Right forelimb (tissue), 1 donor: ENCODE results near the gene SLC37A2.
A peak's percentile ranks its signal among the peaks of the same experiment; 100 is the strongest.
"Not testable (repeated sequence)": the region's sequence is repeated elsewhere in the genome, so short reads cannot be mapped to it uniquely, and the experiment has no call there.

Experiments used
- DNase-seq: peaks from one replicate; pipeline ENCODE4 v3.0.0-alpha.2; 2018

The SLC37A2 gene

DNA sequence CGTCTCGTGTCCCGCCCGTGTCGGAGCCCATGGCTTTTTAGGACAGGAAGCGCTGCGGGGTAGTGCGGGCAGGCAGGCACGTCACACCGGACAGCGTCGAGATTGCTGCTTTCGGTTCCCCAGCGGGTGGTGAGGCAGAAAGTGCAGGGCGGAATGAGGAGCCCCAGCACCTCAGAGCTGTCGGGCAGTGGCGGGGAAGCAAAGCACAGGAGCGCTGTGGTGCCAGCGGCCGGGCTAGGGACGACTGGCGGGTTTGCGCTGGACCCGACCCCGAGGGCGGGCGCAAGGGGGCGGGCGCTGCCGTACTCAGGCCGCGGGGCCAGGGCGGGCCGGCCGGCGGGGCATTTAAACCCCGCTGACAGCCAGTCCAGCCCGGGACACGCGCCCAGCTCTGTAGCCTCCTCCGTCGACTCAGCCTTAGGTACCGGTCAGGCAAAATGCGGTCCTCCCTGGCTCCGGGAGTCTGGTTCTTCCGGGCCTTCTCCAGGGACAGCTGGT is at the start of gene SLC37A2:
SLC37A2 (plus strand) TSS at position 375 of the 498 bp plus-strand sequence; CDS start at position 438, 63 bp downstream.
- DNase-seq, result peak; percentile 75

DNA sequence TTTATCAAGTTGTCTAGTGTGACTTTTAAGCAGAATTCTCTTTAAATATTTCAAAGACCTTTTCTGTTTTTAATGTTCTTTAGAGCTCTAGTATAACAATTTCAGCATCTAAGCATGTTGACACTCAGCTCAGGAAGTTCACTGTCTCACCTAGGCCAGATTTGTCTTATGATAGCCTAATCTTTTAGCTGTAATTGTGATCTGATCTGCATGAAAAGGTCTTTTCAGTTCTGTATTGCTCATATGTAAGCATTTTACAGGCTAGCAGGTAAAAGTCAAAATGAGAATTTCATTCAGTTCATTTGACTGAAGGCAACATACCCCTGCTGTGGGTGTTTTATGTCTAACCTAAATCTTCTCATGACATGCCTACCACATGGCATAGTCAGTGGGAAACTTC is 46.7 kb upstream of the SLC37A2 start:
- no peak for DNase-seq

DNA sequence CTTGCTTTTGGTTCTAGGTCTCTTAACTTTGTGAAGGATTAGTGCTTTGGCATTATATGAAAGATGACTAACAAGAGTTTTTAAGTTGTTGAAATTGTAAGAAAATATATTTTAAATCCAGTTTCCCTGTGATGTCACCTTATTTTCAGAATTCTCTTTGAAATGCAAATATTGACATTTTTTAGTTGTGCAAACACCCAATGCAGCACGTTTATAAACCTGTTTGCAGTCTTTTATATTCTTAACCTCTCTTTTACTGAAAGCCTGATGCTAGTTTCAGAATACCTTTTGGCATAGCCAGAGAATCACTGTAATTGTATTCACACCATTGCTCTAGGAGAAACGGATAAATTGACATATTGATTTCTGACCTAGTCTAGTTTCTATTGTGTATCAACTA is 42.8 kb upstream of the SLC37A2 start:
- DNase-seq, result no peak

DNA sequence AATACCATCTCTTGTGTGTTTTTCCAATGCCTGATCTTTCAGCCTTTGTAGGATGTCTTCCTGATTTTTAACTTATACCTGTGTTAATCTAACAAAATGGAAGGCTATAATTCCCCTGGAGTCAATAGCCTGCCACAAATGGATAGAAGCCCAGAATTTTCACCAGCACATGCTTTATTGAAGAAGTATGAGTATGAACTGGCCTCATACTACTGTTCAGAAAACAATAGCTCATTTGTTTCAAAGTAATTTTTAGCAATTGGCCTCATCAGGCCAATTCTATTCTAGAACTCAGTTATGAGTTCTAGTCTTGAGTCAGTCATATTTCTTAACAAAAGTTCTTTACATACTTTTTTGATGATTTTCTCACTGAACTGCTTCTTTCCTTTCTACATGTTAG is 40.6 kb upstream of the SLC37A2 start:
- DNase-seq, result no peak

DNA sequence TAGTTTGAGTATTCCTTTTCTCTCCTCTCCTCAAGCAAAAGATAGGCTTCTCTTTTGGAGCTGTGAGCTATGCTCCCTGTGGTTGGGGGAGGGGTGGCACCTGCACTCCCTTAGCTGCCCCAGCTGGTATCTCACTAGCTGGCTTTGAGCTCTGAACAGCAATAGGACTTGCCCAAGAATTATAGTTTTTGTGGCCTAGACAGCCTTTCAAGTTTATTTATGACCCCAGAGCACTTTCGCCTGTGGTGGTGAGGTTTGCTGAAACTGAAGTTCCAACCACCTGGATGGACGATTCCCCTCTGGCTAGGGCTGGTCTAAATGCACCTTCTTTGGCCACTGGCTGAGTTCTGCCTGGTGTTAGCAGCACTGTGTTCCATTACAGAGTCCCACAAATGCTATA is 37.1 kb upstream of the SLC37A2 start:
- DNase-seq, result no peak

DNA sequence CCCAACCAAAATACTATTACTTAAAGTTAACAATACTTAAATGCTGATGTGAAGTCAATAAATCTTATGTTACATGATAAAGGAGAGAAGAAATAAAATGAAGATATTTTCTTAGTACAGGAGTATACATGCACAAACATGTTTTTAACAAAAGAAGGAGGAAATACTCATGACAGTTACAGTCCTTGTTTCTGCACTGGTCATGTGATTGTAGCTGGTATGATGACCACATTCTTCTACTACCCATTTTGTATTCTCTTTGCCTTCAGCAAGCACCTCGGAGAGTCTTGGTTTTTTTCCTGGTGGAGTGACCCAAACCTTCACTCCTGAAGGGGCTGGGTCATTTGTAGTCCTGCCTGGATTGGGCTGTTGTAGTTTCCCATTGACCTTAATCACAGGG is 33.7 kb upstream of the SLC37A2 start:
- not testable (repeated sequence) for DNase-seq

DNA sequence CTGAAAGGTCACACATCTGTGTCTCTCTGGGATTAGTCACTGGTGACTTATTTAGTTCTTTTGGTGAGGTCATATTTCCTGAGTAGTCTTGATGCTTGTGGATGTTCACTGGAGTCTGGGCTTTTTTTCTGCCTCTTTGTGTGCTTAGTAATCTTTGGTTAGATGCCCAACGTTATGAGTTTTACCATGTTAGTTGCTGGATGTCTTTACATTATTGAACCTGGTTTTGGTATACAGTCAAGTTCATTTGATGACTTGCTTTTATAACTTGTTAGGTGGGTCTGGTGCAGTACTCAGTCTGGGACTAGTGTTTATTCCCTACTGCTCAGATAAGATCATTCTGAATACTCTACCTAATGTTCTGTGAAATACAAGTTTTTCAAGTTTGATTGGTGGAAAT is 26.2 kb upstream of the SLC37A2 start:
- no peak for DNase-seq

DNA sequence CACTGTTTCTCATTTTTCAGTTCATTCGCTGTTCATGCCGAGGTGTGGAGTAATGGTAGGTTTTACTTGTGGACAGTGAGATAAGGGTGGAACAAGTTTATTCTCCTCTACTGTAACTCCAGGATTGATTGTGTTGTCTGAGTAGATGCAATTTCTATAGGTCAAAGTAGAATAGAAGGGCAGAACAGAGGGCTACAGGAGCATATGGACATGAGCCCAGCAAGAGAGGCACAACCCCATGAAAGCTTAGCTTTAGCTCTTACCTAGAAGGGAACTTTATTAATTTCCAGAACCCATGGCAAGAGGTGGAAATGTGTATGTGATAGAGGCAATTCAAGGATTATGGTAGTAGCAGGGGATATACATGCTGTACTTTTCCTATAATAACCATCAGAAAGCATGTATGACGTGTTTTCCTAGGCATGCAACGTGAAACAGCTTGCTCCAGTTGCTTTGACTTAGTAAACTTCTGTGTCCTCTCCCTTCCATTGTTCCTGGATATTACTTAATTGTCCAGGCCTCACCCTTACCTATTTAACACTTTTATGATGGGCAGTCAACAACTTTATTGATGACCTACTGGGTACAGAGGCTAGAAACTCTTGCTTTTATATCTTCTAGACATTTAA is 13.8 kb upstream of the SLC37A2 start:
- DNase-seq, result no peak

DNA sequence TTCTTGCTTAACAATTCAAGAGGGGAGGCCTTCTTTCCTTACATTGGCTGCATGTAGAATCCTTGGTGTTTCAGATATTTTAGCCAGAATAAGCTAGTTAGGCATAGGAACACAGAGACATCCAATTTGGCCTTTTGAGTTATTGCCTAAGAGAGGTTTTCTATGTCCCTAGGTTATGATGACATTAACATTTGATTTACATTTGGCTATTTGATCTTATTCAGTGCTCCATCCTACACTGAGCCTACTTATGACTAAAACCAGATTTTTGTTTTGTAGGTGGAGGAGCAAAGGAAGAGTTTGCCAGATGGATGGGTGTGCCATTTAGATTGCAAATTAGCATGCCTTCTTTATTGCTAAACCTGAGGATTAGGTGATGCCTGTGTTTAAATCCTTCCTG is 11.1 kb upstream of the SLC37A2 start:
- no peak for DNase-seq

DNA sequence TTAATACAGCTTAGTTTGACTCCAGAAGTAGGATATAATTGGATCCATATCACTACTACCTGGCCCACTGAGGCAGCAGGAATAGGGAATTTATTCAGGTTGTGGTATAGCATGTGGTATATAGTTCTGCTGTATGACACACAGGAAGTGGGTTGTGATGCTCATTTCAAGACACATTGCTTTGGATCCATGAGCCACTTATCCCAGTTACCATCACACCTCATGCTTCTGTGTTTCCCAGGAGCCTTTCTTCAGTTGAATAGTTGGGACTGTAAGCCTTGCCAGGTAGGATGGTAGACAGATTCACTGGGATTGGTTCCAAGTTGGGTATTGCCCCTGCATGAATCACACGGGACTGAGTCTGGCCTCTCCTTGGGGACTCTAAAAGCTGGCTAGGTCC is 9.9 kb upstream of the SLC37A2 start:
- no peak for DNase-seq

DNA sequence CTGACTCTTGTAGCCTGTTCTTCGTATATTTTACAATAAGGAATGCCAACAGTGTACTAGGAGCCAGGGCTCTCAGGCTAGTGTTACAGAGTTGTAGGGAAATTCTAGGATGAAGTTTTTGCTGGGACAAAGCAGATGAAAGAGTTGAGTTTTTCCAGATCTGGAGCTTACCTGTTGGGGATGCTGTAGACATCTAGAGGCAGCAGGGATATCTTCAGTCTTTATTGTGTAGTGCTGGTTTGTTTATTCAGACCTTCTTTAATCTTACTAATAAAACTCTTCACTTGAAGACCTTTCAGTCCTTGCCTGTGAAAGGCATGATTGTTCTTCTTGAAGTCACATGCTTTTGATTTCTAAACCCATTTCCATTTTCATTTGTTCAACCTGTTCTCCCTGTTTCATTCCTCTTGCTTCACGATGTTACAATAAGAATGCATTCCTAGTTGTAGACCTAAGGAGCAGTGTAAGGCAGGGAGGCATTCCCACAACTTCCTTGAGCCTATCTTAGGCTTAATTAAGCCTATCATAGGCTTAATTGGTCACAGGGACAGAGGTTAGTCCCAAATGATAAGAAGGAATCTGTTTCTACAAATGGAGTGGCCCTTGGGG is 7.9 kb upstream of the SLC37A2 start:
- DNase-seq, result no peak

DNA sequence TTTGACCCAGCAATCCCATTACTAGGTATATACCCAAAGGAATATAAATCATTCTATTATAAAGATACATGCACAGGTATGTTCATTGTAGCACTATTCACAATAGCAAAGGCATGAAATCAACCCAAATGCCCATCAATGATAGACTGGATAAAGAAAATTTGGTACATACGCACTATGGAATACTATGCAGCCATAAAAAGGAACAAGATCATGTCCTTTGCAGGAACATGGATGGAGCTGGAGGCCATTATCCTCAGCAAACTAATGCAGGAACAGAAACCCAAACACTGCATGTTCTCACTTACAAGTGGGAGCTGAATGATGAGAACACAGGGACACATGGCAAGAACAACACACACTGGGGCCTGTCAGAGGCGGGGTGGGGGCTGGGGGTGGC is 7.0 kb upstream of the SLC37A2 start:
- DNase-seq, result not testable (repeated sequence)

DNA sequence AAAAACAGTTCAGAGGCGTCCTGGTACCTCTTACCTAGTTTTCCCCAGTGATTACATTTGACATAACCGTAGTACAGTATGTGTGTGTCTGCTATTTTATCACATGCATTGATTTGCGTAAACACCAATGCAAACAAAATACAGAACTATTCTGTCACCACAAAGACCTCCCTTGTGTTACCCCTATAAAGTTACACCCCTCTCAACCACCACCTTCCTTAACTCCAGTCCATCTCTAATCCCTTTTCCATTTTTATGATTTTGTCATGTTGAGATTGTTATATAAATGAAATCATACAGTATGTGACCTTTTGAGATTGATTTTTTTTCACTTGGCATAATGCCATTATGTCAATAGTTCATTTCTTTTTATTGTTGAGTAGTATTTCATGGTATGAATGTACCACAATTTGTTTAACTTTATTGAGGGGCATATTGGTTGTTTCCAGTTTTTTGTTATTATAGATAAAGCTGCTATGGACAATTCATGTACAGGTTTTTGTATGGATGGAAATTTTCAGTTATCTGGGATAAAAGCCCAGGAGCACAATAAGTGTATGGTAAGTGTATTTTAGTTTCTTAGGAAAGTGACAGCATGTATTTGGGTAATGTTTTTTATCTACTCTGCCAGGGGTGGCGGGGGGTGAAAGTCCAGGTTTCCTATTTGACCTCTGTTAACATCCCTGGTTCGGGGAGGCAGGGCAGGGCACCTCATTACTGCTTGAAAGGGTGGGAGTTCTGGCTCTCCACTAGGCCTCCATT is 6.0 kb upstream of the SLC37A2 start:
- DNase-seq, result no peak

DNA sequence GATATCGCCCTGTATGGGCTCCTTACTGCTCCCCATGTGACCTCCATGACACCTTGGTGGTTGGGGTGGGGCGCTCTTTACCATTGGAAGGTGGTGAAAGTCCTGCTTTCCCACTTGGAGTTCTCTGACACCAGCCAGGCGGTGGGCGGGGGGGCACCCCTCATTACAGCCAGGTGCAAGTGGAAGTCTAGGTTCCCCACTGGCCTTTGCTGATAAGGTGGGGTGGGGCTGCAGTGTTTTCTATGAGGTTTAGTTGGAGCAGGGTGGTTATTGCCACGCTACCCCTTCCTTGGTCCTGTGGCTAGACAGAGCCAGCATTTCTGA is 5.5 kb upstream of the SLC37A2 start:
- DNase-seq, result no peak

DNA sequence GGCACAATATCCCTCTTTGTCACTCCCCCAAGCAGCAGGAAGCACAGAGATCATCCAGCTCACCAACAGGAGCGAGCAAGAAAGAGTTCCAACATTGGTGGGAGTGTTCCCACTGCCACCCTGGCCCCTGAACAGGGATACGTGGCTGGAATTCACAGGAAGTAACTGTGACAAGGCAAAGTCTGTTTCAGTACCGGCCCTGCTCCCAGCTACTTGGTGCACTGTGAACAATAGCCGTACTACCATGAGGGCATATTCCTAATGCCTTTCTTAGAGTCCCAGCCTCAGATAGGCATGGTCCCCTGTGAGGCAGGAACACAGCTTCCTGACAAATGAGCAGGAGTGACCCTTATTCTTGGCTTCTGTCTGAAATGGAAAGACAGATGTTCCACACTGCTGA is 1.8 kb upstream of the SLC37A2 start:
- DNase-seq, result no peak

DNA sequence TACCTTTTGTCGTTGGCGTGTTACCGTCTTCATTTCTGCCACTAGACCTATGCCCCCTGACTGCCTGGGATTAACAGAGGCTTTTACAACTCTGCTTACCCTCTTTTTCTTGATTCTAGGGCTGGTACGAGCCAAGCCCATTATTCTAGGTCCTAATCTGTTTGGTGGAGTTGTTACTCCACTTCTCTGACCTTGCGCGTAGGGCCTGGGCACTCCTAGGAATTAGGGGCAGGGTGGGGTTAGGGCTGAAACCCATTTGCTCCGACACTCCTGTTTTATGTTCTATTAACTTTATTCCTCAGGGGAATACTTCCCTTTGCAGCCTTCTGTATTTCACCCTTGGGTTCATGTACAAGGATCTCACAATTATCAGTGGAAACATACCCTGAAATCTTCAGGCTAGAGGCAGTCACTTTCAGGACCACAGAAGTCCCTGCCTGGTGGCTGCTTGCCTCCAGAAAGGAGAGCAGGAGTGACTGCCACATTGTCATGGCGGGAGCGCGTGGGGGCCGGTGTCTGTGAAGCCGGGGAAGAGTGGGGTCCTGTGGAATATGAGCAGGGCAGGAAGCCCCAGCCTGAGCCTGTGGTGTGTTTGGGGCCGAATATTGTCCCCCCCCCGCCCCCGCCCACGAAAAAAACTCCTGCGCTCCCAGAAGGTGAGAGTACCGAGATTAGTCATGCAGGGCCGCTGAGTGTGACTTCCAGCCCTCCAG is 731 bp upstream of the SLC37A2 start:
- no peak for DNase-seq

DNA sequence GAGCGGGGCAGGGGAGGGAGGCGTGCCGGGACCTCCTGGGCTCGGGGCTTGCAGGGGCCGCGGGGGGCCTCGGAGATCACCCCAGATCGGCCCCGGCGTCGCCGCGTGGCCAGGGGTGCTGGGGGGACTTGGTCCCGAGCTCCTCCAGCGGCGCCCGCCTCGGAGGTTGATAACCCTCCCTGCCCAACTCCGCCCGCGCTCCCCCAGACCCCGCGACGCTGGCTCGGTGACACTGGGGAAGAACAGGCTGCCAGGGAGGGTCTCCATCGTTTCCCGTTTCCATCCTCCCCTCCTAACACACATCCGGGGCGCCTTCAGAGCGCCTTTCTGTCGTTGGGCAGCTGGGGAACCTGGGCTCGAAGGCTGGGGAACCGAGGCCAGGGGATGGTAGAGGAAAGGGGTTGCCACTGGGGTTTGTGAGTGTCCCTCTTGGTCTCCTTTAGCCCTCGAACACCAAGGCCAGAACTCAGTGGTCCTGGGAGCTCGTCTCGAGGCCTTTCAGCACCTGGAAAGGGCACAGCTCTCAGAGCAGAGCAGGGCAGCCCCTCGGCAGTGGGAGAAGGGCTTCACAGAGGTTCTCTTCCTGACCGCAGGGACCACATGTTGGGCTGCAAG is 431 bp downstream of the SLC37A2 start:
- DNase-seq, result no peak

DNA sequence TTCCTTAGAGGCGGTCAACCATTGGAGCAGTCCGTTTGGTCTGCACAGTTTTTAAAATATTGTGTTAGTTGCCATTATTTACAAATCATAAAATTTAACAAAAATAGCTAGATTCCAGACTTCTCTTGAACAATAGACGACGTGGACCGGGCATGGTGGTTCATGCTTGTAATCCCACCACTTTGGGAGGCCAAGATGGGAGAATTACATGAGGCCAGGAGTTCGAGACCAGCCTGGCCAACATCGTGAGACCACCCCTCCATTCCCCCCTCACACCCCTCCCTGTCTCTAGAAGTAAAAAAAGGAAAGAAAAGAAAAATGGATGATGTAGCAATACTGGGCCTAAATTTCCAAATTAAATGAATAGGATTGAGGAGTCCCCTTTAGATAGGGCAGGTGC is 965 bp downstream of the SLC37A2 start:
- DNase-seq, result no peak

DNA sequence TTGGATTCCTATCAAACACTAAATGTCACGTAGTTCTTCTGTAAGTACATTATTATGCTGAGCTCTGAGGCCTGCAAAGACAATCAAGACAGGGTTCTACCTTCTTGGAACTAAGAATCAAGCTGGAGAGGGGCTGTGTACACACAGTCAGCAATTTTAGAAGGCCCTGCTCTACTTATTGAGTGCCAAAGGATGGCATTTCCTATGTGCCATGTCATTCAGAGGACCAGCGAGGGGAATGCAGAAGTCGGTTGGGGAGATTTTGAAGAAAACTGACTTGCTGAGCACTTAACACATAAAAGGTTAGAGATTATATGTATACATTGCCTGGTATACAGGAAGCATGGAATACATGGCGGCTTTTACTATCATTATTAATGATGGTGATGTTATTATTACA is 5.3 kb downstream of the SLC37A2 start:
- DNase-seq, result no peak

DNA sequence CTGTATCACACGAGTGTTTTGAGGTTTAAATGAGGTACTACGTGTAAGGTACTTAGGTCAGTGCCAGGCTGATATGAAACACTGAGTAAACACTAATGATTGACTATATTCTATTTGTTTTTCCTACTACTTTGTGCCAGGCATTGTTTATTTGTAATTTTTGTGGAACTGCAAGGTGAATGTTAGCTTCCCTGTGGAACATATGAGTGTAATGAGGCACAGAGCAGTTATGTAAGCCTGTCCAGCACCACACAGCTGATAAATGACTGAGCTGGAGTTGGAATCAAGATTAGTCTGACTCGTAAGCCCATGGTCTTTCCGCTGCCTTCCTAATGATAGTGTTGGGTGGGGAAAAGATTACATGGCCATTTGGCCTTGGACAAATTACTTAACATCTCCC is 5.9 kb downstream of the SLC37A2 start:
- DNase-seq, result no peak

DNA sequence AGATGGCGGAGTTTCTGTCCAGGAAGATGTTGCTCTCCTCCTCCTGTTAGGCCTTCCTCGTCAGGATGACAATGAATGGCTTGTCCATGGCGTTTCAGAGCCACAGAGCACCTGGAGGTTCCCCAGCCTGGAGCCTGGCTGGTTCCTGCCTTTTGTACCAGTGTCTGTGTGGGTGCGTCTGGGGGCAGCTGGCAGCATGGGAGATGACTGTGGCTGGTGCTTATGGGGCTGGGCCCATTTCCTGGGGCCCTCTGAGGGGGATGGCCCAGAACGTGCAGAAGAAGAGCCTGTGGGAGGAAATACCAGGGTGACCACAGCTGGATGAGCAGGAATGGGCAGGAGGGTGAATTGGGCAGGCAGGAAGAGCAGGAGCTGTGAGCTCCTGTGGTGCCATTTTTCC is 6.7 kb downstream of the SLC37A2 start:
- DNase-seq, result no peak

DNA sequence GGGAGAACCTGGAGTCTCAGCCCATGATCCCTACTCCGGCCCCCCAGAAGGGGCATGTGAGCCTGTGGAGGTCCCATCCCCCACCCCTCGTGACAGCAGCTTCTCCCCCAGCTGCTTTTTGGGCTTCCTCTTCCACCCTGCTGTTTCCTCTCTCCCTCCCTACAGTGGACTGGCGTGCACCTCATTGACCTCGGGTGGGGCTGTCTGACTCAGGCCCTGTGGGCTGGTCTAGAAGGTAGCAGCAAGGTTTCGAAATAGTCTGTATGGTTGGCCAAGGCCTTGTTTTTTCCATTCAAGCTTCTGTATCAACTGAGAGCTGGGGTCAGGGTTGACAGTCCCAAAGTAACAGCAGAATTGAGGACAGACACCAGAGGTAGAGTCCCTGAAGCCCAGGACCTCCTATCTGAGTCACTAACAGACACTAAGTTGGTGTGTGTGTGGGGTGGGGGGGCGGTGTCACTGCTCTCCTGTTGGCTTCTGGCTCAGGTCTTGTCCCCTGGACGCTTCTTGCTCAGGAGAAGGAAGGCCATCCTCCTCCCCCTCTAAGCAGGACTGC is 7.7 kb downstream of the SLC37A2 start:
- DNase-seq, result no peak

DNA sequence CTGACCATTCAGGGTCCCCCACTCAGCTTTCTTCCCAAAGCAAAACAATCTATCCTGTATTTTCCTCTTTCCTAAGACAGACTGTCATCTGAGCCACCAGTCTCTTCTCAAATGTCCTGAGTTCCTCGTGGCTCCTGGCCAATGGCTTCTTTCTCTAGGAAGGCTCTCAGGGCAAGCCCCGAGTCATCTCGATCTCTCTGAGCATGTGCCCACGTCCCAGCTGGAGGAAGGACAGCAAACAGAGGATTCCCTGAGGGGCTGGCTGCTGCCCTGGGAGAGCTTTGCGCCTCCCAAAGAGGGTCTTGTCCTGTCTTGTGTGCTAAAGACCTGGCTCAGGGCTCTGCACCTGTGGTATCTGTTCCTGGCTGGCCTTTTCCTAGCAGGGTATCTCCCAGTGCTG is 8.3 kb downstream of the SLC37A2 start:
- DNase-seq, result no peak
